K562 (cell line): Measurements from ENCODE around the gene ALKBH7. TPM values are rescaled to one million over a fixed set of nuclear protein-coding genes. Genes with fewer than 3 reads are reported as not detected.

ENCODE experiments used
- ATAC-seq: fragments of 200-7000 bp; cut with Tn5 transposase; 3 replicates; pipeline ENCODE4 v1.9.1; 2020; ENCODE audit warnings: moderate library complexity
- BruUV-seq: library from RNA; stranded (reverse); fragments of 400-500 nt; replicated peaks from 2 replicates; lab custom pipeline; 2021; lab: Mats Ljungman, UMichigan
- CTCF ChIA-PET: fragments of 300-600 bp; formaldehyde crosslinking; extraction: SDS; loops from one replicate; lab custom pipeline; 2021; ENCODE audit warnings: low intra/inter-chr PET ratio; lab: Yijun Ruan, JAX
- POLR2A ChIA-PET: fragments of 300-600, 350-650 bp; sonication (Branson Sonifier 250); formaldehyde crosslinking; extraction: SDS; loops from one replicate; lab custom pipeline; 2021; ENCODE audit warnings: antibody characterized with exemption, inconsistent platforms; lab: Yijun Ruan, JAX
- DNase-seq, 4 experiments: peaks; one replicate each; pipeline versions ENCODE4 v3.0.0 to v3.0.0-alpha.2; 2011 to 2018; ENCODE audit warnings: low spot score in 3 of 4, mixed read lengths in 3 of 4; ENCODE audit errors: extremely low read depth in 1 of 4
- FAIRE-seq: peaks from 2 replicates; lab custom pipeline; 2011; peaks lifted over from hg19 to GRCh38; lab: Jason Lieb, UNC
- H2AFZ ChIP-seq: 2 replicates; pipeline ENCODE4 v1.6.0; 2011; ENCODE audit warnings: low read depth, low read length, control low read depth, inconsistent platforms
- H3K27ac ChIP-seq: fragments of 200-600 bp; 3 replicates; pipeline ENCODE4 v1.8.0; 2011; ENCODE audit warnings: low read depth, mild to moderate bottlenecking, control low read depth, inconsistent platforms, low read length, moderate library complexity, mixed read lengths; ENCODE audit errors: extremely low read depth
- H3K27me3 ChIP-seq, 2 experiments: fragments of 300-600 bp in 1 of 2; 2 replicates in 1 of 2; 3 replicates in 1 of 2; pipeline versions ENCODE4 v1.6.0 to v1.8.0; 2011; ENCODE audit warnings: inconsistent platforms in 2 of 2, low read length in 2 of 2, mild to moderate bottlenecking in 1 of 2, mixed read lengths in 1 of 2, moderate library complexity in 1 of 2; ENCODE audit not compliant: control insufficient read depth in 2 of 2, insufficient read depth in 2 of 2
- H3K36me3 ChIP-seq: fragments of 300-600 bp; 3 replicates; pipeline ENCODE4 v1.8.0; 2011; ENCODE audit warnings: mild to moderate bottlenecking, low read length, inconsistent platforms; ENCODE audit not compliant: control insufficient read depth, insufficient read depth
- H3K4me1 ChIP-seq, 2 experiments: fragments of 200-600 bp in 1 of 2; replicated peaks in 1 of 2; 2 replicates in 1 of 2; 3 replicates in 1 of 2; pipeline versions ENCODE4 v1.5.1 to v1.8.0; 2011; ENCODE audit warnings: inconsistent platforms in 2 of 2, low read length in 2 of 2, mild to moderate bottlenecking in 1 of 2, mixed read lengths in 1 of 2, moderate library complexity in 1 of 2; ENCODE audit not compliant: control insufficient read depth in 2 of 2, insufficient read depth in 2 of 2
- H3K4me2 ChIP-seq: 2 replicates; pipeline ENCODE4 v1.6.1; 2011; ENCODE audit warnings: low read length, control low read depth, inconsistent platforms, mixed read lengths; ENCODE audit not compliant: insufficient read depth
- H3K4me3 ChIP-seq: fragments of 200-600 bp; sonication (generic), shearing (Covaris generic); 2 replicates; pipeline ENCODE4 v1.5.1; 2016; ENCODE audit warnings: control low read depth, inconsistent platforms
- H3K79me2 ChIP-seq: fragments of 200-600 bp; 3 replicates; pipeline ENCODE4 v1.8.0; 2011; ENCODE audit warnings: low read length, inconsistent platforms; ENCODE audit not compliant: control insufficient read depth, insufficient read depth
- H3K9ac ChIP-seq, 2 experiments: 2 replicates each; pipeline versions ENCODE4 v1.6.0 to v1.6.1; 2011; ENCODE audit warnings: low read depth in 2 of 2, low read length in 2 of 2, control low read depth in 1 of 2, inconsistent platforms in 1 of 2, mild to moderate bottlenecking in 1 of 2, mixed read lengths in 1 of 2; ENCODE audit not compliant: insufficient read depth in 1 of 2
- H3K9me1 ChIP-seq: one replicate; pipeline ENCODE4 v1.6.0; 2011; ENCODE audit warnings: inconsistent platforms, mild to moderate bottlenecking, low read length, moderate library complexity; ENCODE audit not compliant: control insufficient read depth, insufficient read depth
- H3K9me3 ChIP-seq: replicated peaks from 2 replicates; pipeline ENCODE4 v1.5.1; 2011; ENCODE audit warnings: low read depth, low read length, inconsistent platforms; ENCODE audit not compliant: control insufficient read depth, insufficient read depth
- H4K20me1 ChIP-seq: replicated peaks from 2 replicates; pipeline ENCODE4 v1.6.1; 2011; ENCODE audit warnings: low read length, inconsistent platforms, mixed read lengths; ENCODE audit not compliant: control insufficient read depth, insufficient read depth
- FOXK2 ChIP-seq, 2 experiments: fragments of 450-650 bp; IDR thresholded peaks in 1 of 2; conservative IDR thresholded peaks in 1 of 2; 2 replicates each; pipeline ENCODE4 v1.6.1; 2016; ENCODE audit warnings: low read depth in 2 of 2, mild to moderate bottlenecking in 1 of 2
- FOXM1 ChIP-seq, 2 experiments: fragments of 450-650 bp in 1 of 2; sonication (generic) in 1 of 2; formaldehyde crosslinking in 1 of 2; IDR thresholded peaks; 2 replicates each; pipeline versions ENCODE4 v1.6.1 to v1.9.0; 2017 to 2022; ENCODE audit warnings: low read depth in 2 of 2, mild to moderate bottlenecking in 2 of 2, missing genetic modification reagents in 1 of 2, moderate library complexity in 1 of 2
- GABPA ChIP-seq: fragments of 200-800 bp; sonication (Bioruptor generic); conservative IDR thresholded peaks from 2 replicates; pipeline ENCODE4 v1.6.1; 2016; ENCODE audit warnings: low read depth, missing genetic modification characterization, missing compliant biosample characterization
- GABPB1 ChIP-seq: sonication (generic); formaldehyde crosslinking; IDR thresholded peaks from 2 replicates; pipeline ENCODE4 v1.8.0; 2022; ENCODE audit warnings: mild to moderate bottlenecking, missing genetic modification reagents
- MAFK ChIP-seq: IDR thresholded peaks from 2 replicates; pipeline ENCODE4 v1.6.1; 2011; ENCODE audit warnings: low read length, improper control_type of control experiment
- NELFE ChIP-seq: IDR thresholded peaks from 2 replicates; pipeline ENCODE4 v1.6.1; 2011; ENCODE audit warnings: mild to moderate bottlenecking; ENCODE audit not compliant: insufficient read depth, insufficient read length
- NR2C2 ChIP-seq, 2 experiments: fragments of 200-800 bp in 1 of 2; sonication (Bioruptor generic) in 1 of 2; sonication (generic) in 1 of 2; formaldehyde crosslinking in 1 of 2; IDR thresholded peaks; 2 replicates each; pipeline versions ENCODE4 v1.6.1 to v1.8.0; 2016 to 2022; ENCODE audit warnings: mild to moderate bottlenecking in 1 of 2, missing compliant biosample characterization in 1 of 2, missing genetic modification characterization in 1 of 2, missing genetic modification reagents in 1 of 2
- ZNF224 ChIP-seq: sonication (generic); formaldehyde crosslinking; IDR thresholded peaks from 2 replicates; pipeline ENCODE4 v1.8.0; 2022; ENCODE audit warnings: mild to moderate bottlenecking, missing genetic modification reagents
- WGBS: fragments of 100-300 bp; shearing (Covaris generic); methylation state at CpG from one replicate; pipeline ENCODE4 v1.1.6; 2016; ENCODE audit warnings: low coverage, mixed read lengths; ENCODE audit not compliant: insufficient coverage; ENCODE audit errors: missing lambda C conversion rate; 5-methylcytosine and 5-hydroxymethylcytosine counted together
- in situ Hi-C: fragments of 300-500 bp; cut with MboI; formaldehyde crosslinking; loops from 4 replicates; pipeline ENCODE4 v1.15.0; 2018; ENCODE audit warnings: inconsistent platforms, mixed read lengths
- intact Hi-C: fragments of 100-400 bp; cut with micrococcal nuclease; formaldehyde crosslinking; loops from 2 replicates; pipeline ENCODE4 v1.14.2; 2022
- polyA plus RNA-seq, 8 experiments: library from polyadenylated mRNA; depleted of rRNA in 4 of 8; stranded (reverse) in 5 of 8; unstranded in 3 of 8; fragments of >200 nt; fragmentation: Nextera tagmentation in 2 of 8; fragmentation: Illumina TruSeq in 1 of 8; extraction: Ambion mirVana in 2 of 8; extraction: Trizol in 1 of 8; gene quantifications; 2 replicates each; pipeline versions ENCODE4 v1.2.1 to v1.2.3, GENCODE V29; 2011 to 2014; ENCODE audit warnings: inconsistent platforms in 1 of 8, missing spikeins in 1 of 8
- total RNA-seq, 7 experiments: library from RNA; depleted of rRNA in 6 of 7; stranded (reverse); fragments of >200 nt in 6 of 7; fragmentation: Illumina TruSeq in 2 of 7; extraction: Trizol in 2 of 7; gene quantifications; 2 replicates each; pipeline versions ENCODE4 v1.2.1 to v1.2.3, GENCODE V29; 2011 to 2021; ENCODE audit warnings: low replicate concordance in 1 of 7
- TF ChIP-seq, protein P1 (sequence below): fragments of 250-450 bp; sonication (Bioruptor Pico); IDR thresholded peaks from 2 replicates; pipeline ENCODE4 v1.8.0; 2021; ENCODE audit warnings: moderate library complexity, mild to moderate bottlenecking, inconsistent platforms
- TF ChIP-seq, protein P2 (sequence below): sonication (generic); formaldehyde crosslinking; IDR thresholded peaks from 2 replicates; pipeline ENCODE4 v1.8.1; 2022; ENCODE audit warnings: missing genetic modification reagents
- TF ChIP-seq, protein P3 (sequence below), 2 experiments: fragments of 250-450 bp in 1 of 2; fragments of 450-650 bp in 1 of 2; sonication (Bioruptor Pico) in 1 of 2; IDR thresholded peaks; 2 replicates each; pipeline versions ENCODE4 v1.6.1 to v1.8.0; 2016 to 2021; ENCODE audit warnings: mild to moderate bottlenecking in 2 of 2, moderate library complexity in 2 of 2, missing compliant biosample characterization in 1 of 2, missing genetic modification characterization in 1 of 2

ALKBH7 gene
- total and polyA plus RNA-seq, 9 of the 15 experiments (the other 6 are each of a cell fraction or from before 2014, with no cell fraction given), result 0.69 to 94.8 (median 17.6) TPM

DNA sequence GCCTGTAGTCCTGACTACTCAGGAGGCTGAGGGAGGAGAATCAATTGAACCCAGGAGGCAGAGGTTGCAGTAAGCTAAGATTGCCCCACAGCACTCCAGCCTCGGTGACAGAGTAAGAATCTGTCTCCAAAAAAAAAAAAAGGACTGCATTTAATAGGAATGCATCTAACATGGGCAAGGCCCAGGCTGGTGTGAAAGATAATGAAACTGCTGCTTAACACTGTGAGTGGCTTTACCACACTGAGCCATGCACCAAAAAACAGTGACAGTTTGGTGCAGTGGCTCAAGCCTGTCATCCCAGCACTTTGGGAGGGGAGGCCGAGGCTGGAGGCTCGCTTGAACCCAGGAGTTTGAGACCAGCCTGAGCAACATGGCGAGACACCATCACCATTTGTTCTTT lies 11.8 kb downstream of the ALKBH7 start:
- POLR2A ChIA-PET, result interaction anchor here (1.0 to 1.1 kb wide), 2 partner anchors 12 to 177 kb away, joined by 3 to 4 read pairs; partner anchors contain the start of gene ALKBH7
- Histone ChIP-seq H3K27me3 (no peaks in the 10 kb centered on the region), H3K4me2 (no peak overlapping the region), H3K9me1 (no peaks in the 10 kb centered on the region), H3K4me3 (no peak overlapping the region), H3K9me3 (no peaks in the 10 kb centered on the region), H3K36me3 (peaks cover 86% of the 10 kb centered on the region; the same call in 2 of the 3 replicates), H3K27ac (no peak overlapping the region), H3K9ac (no peak overlapping the region), H4K20me1 (no peaks in the 10 kb centered on the region), H3K4me1 (peaks cover 0 to 25% of the 10 kb centered on the region in 2 experiments; a peak in 1 of 5 replicates), H2AFZ (no peak overlapping the region), H3K79me2 (no peaks in the 10 kb centered on the region)
- intact Hi-C loops (no loop called here), in situ Hi-C loops (no loop called here)
- no peak for DNase-seq
- no TSS peak for BruUV-seq
- 92% methylated on average over 4 of the region's 4 CpGs for WGBS
- no peak for ATAC-seq
- TF ChIP-seq NELFE, result no peak
- TF ChIP-seq FOXK2 (conservative IDR thresholded peaks at IDR 0.05 in 1 of 2, IDR thresholded peaks at IDR 0.05 in 1 of 2; ENCODE audit: low read depth in 2 of 2), result no peak
- TF ChIP-seq, protein P1, sequence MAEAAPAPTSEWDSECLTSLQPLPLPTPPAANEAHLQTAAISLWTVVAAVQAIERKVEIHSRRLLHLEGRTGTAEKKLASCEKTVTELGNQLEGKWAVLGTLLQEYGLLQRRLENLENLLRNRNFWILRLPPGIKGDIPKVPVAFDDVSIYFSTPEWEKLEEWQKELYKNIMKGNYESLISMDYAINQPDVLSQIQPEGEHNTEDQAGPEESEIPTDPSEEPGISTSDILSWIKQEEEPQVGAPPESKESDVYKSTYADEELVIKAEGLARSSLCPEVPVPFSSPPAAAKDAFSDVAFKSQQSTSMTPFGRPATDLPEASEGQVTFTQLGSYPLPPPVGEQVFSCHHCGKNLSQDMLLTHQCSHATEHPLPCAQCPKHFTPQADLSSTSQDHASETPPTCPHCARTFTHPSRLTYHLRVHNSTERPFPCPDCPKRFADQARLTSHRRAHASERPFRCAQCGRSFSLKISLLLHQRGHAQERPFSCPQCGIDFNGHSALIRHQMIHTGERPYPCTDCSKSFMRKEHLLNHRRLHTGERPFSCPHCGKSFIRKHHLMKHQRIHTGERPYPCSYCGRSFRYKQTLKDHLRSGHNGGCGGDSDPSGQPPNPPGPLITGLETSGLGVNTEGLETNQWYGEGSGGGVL, result no peak
- TF ChIP-seq MAFK, result no peak
- TF ChIP-seq NR2C2 (CRISPR knock-in tag; IDR thresholded peaks at IDR 0.05), result no peak
- TF ChIP-seq NR2C2 (tag; IDR thresholded peaks at IDR 0.05), result no peak
- TF ChIP-seq GABPB1, result no peak
- TF ChIP-seq, protein P2, sequence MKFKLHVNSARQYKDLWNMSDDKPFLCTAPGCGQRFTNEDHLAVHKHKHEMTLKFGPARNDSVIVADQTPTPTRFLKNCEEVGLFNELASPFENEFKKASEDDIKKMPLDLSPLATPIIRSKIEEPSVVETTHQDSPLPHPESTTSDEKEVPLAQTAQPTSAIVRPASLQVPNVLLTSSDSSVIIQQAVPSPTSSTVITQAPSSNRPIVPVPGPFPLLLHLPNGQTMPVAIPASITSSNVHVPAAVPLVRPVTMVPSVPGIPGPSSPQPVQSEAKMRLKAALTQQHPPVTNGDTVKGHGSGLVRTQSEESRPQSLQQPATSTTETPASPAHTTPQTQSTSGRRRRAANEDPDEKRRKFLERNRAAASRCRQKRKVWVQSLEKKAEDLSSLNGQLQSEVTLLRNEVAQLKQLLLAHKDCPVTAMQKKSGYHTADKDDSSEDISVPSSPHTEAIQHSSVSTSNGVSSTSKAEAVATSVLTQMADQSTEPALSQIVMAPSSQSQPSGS (CRISPR knock-in tag), result no peak
- TF ChIP-seq FOXM1 (IDR thresholded peaks at IDR 0.05; ENCODE audit: low read depth), result no peak
- TF ChIP-seq FOXM1 (CRISPR knock-in tag; IDR thresholded peaks at IDR 0.05; ENCODE audit: low read depth), result no peak
- TF ChIP-seq, protein P3, sequence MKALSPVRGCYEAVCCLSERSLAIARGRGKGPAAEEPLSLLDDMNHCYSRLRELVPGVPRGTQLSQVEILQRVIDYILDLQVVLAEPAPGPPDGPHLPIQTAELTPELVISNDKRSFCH (CRISPR knock-in tag; IDR thresholded peaks at IDR 0.05), result no peak
- TF ChIP-seq, protein P3 (tag; IDR thresholded peaks at IDR 0.05), result no peak
- no peak for TF ChIP-seq GABPA (tag)
- TF ChIP-seq ZNF224, result no peak
- FAIRE-seq, result no peak
- CTCF ChIA-PET, result no interaction called here
